ENCODE results near the gene OGFR. TPM values are rescaled to one million over a fixed set of nuclear protein-coding genes. Genes with fewer than 3 reads are reported as not detected.

Gene OGFR
- total RNA-seq, 1 experiment from 2014 or later: 65.2 TPM

DNA sequence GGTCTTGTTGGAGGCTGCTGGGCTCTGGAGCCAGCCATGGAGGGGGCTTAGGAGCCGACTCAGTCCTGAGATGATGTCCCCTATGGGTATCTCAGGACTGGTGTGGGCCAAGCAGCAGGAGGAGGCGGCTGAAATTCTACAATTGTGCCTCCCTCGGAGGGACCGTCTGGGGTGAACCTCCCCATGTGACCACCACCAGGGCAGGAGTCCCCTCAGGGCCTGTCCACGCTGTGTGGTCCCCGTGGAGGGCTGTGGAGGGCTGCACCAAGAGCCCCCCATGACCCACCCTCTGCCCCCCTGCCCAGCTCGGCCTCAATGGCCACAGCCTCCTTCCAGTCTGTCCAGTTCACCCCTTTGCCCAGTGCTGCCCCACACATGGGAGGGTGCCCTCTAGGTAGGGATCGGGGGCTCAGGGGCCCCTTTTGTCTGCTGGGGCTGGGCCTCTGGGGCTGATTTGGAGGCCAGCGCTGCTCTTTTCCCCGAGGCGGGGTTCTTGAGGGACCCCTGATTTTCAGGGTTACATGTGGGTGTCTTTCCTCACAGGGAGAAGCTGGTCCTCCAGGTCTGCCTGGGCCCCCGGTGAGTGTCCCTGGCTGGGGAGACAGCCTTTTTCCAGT, 13.4 kb downstream of the OGFR start:
- DNase-seq (ENCODE audit: low read depth, low spot score): no peak
- in situ Hi-C loops (cut with HindIII; ENCODE audit: low pct_unique_long_range_greater_than_20kb, low sequenced_read_pairs): no loop called here

DNA sequence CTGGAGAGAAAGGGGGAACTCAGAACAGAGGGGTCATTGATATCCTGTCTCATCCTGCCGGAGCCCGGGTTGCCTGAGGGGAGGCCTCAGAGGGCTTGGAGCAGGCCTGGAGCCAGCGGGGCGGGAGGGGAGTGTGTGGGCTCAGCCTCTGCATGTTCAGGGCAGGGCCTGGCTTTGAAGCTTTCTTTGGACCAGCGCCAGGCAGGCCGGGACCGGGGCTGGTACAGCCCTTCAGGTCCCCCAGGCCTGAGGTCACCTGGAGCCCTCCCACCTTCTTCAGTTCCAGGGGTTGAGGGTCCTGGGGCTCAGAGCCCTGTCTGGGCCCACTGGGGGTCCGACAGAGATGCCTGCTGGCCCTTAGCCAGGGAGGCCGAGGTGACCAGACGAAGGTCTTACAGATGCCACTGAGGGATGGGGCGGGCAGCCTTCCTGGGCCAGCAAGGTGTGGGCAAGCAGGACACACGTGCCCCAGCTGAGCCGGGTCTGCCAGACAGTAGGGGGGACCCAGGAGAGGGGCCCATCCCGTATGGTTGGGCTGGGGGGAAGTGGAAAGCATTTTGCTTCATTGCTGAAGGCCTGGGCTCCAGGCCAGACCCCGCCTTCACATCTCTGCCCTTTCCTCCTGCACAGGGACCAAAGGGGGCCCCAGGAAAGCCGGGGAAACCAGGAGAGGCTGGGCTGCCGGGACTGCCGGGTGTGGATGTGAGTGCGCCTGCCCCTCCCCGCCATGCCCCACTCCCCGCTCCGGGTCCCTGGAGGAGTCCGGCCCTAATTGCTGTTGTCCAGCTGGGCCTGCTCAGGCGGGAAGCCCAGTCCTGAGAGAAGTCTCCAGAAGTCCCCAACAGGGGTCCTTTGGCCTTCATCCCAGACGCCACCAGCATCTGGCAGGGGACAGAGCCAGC, 14.2 kb downstream of the OGFR start:
- peak; percentile 75 for DNase-seq (ENCODE audit: low read depth, low spot score)
- in situ Hi-C loops (cut with HindIII; ENCODE audit: low pct_unique_long_range_greater_than_20kb, low sequenced_read_pairs): no loop called here

DNA sequence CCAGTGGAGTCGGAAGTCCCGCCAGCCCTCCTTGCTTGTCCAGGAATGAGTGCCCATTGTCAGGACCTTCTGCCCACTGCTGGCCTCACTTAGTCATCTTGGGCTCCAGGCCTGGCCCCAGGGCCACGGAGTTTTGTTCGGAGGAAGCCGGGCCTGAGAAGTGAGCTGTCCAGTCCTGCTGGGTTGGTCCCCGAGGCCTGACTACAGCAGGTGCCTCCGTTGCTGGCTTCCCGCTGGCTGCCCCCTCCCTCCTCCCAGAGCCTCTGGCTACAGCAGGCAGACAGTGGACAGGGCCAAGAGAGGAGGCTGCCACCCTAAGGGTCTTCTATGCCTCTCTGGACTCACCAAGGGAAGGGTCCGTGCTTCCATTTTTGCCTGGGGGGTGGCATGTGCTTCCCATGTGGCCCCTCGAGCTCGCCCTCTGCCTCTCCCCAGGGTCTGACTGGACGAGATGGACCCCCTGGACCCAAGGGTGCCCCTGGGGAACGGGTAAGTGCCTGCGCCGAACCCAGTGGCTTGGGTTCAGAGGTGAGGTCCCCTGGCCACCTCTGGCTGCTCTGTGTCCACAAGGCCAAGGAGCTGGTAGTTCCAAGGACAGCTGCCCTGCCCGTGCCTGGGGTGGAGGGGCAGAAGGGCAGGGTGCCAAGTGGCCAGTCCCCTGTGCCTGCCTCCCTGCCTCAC, 15.0 kb downstream of the OGFR start:
- DNase-seq (ENCODE audit: low read depth, low spot score): no peak
- in situ Hi-C loops (cut with HindIII; ENCODE audit: low pct_unique_long_range_greater_than_20kb, low sequenced_read_pairs): no loop called here

DNA sequence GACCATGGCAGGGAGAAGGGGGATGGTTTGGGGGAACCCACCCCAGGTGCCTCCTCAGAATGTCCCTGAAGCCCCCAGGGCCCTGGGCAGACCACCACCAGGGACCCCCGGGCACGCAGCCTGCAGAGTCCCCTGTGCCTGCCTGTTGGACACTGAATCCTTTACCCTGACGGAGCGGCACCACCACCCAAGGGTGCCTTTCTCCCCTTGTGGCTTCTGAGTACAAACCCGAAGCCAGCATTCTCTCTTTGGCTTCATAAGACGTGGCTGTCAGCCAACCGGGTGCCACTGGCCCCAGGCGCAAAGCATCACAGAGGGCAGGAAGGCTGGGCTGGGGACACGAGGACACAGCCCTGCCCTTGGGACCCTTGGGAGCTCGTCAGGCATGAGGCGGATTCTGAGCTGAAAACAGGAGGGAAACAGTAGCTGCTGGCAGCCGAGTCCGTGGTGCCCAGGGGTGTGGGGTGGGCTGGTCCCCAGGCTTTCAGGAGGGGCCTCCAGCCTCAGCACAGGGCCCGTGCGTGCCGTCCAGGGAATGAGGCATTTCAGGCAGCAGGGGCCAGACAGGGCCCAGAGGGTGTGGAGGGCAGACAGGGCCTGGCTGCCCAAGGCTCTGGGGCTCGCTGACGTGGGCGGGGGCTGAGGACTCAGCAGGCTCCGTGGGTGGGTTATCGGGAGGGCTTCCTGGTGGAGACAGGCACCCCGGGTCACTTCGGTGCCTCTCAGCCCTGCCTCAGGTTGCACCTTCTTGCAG, 15.8 kb downstream of the OGFR start:
- in situ Hi-C loops (cut with HindIII; ENCODE audit: low pct_unique_long_range_greater_than_20kb, low sequenced_read_pairs): no loop called here
- DNase-seq (ENCODE audit: low read depth, low spot score): no peak

DNA sequence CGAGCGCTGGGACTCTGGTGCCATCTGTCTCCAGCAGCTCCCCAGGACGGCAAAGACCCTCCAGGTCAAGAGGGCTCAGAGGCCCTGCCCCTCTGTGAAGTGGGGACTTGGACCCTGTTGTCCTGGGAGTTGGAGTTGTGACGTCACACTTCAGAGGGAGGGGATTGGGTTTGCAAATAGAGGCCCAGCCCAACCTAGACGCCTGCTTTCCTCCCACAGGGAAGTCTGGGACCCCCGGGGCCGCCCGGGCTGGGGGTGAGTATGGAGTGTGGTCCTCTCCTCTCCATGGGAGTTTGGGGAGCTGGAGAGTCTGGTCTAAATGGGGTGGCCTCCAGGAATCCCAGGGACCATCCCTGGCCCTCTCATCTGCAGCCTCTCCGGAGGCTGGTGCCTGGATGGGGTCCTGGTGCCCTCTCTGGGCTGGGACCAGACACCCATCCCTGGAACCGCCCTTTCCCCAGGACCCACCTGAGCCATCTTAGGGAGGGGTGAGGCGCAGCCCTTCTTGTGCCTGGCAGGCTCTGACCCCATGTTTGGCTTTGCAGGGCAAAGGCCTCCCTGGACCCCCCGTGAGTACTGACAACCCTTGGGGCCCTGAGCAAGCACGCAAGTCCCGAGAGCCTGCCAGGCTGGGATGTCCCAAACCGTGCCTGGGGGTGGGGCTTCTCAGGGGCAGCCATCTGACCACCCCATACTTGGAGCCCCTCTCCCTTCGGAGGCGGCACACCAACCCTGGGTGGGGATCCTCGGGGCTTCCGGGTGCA, 16.5 kb downstream of the OGFR start:
- DNase-seq (ENCODE audit: low read depth, low spot score): no peak
- in situ Hi-C loops (cut with HindIII; ENCODE audit: low pct_unique_long_range_greater_than_20kb, low sequenced_read_pairs): no loop called here

DNA sequence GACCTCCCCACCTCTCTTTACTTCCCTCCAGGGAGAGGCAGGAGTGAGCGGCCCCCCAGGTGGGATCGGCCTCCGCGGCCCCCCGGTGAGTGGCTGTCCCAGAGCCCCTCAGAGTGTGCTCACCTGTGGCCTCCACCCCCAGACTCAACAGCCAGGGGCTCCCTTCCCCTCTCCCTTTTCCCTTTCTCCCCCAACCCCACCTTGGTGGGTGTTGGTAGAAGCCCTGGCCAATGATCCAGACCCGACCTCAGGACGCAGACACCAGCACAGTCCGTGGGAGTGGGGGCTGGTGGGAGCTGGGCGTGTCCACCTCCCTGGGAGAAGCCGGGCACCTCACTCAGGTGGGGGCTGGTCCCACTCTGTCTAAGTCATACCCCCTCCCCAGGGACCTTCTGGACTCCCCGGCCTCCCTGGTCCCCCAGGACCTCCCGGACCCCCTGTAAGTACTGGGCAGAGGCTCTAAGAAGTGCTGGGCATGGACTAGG, 17.1 kb downstream of the OGFR start:
- in situ Hi-C loops (cut with HindIII; ENCODE audit: low pct_unique_long_range_greater_than_20kb, low sequenced_read_pairs): no loop called here

DNA sequence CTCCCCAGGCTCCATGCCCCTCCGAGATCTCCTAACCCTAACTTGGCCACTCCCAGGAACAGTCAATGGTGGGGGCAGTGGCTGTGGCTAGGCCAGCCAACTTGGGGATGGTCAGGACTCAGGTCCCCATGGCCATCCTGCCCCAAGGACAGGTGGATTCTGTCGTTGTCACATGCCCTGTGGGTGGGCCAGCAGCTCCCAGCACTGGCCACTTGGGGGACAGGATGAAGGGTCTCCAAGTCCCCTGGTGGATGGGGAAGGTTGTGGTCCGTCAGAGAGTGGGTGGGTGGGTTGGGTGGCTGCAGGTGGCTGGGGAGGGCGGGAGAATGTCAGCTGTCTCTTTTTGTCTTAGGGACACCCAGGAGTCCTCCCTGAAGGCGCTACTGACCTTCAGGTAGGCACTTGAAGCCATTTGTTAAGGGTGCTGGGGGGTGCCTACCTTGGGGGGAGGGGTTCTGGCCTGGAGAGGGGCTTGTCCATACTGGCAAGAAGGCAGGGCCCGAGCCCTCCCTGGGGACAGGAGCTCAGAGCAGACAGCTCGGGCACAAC, 17.7 kb downstream of the OGFR start:
- in situ Hi-C loops (cut with HindIII; ENCODE audit: low pct_unique_long_range_greater_than_20kb, low sequenced_read_pairs): no loop called here
- DNase-seq (ENCODE audit: low read depth, low spot score): no peak

More for the DNA sequence above, 17.1 kb downstream of the OGFR start:
- no peak for DNase-seq (ENCODE audit: low read depth, low spot score)

DNA sequence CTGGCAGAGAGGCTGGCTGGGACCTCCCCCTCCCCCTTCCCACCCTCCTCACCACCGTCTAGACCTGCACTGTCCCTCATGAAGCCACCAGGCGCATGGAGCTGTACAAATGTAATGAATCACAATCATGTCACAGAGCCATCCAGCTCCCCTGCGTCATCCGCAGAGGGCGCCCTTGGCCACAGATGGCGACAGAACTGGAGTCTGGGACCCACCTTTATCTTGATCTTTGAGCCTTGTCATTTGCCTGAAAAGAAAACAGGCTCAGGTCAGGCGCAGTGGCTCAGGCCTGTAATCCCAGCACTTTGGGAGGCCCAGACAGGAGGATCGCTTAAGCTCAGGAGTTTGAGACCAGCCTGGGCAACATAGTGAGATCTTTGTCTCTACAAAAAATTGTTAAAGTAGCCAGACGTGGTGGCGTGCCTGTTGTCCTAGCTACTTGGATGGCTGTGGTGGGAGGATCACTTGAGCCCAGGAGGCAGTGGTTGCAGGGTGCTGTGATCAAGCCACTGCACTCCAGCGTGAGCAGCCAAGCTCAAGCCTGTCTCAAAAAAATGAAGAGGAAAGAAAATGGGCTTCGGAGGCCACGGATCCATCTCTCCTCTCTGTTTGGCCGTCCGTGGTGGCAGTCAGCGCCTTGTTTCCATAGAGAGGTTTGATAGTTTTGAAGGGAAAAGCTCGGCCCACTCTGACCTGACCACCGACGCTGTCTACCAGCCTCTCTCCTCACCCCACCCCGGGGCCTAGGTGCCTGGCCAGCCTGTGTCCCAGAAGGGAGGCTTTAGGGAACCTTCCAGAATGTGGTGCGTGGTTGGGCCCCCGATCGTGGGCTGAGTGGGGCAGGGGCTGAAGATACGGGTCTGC, 18.4 kb downstream of the OGFR start:
- in situ Hi-C loops (cut with HindIII; ENCODE audit: low pct_unique_long_range_greater_than_20kb, low sequenced_read_pairs): no loop called here
- DNase-seq (ENCODE audit: low read depth, low spot score): peak; percentile 73

DNA sequence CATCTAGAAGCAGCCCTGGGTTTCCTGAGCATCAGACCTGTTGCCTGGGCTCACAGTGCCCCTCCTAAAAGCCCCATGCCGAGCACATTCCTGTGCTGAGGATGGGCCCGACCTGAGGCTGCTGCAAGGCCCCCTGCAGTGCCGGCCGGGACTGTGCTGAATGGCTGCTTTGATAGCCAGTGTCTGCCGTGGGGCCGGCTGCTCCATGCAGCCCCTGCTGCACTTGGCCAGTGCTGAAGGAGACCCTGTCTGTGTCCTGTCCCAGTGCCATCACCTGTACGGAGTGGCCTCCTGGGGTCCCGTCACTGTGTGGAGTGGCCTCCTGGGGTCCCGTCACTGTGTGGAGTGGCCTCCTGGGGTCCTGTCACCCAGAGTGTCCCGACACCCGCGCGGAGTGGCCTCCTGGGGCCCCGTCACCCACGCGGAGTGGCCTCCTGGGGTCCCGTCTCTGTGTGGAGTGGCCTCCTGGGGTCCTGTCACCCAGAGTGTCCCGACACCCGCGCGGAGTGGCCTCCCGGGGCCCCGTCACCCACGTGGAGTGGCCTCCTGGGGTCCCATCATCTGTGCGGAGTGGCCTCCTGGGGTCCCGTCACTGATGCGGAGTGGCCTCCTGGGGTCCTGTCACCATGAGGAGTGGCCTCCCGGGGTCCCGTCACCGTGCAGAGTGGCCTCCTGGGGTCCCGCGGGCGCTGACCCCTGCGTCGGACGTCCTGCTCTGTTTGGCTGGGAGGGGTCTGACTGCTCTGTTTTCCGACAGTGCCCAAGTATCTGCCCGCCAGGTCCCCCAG, 19.2 kb downstream of the OGFR start:
- peak; percentile 55 for DNase-seq (ENCODE audit: low read depth, low spot score)
- in situ Hi-C loops (cut with HindIII; ENCODE audit: low pct_unique_long_range_greater_than_20kb, low sequenced_read_pairs): no loop called here

DNA sequence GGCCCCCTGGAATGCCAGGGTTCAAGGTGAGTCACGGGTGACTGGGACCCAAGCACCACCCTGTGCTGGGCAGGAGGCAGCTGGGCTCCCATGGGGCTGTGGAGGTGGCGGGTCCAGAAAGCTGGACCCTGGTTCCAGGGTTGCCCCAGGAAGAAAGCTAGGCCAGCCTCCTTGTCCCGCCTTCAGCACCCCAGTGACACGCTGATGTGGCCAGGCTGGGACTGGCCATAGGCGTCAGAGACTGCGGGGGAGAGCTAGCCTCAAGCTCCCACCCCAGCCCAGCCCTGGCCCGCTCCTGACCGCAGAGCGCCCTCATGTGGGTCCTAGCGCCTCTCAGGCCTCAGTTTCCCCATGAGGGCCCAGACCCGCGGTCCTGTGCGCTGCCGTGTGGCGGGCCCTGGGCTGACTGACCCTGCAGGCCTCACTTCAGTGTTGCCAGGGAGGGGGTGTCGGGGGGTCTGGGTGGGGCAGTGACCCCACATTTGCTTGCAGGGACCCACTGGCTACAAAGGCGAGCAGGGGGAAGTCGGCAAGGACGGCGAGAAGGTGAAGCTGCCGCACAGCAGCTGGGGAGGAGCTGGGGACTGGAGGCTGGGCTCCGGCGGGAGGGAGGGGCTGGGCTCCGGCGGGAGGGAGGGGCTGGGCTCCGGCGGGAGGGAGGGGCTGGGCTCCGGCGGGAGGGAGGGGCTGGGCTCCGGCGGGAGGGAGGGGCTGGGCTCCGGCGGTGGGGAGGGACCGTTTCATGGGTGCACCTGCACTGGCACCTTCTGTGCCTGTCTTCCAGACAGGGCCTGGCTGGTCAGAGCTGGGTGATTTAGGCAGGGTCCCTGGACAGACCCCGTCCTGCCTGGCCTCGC, 20.1 kb downstream of the OGFR start:
- peak; percentile 51 for DNase-seq (ENCODE audit: low read depth, low spot score)
- in situ Hi-C loops (cut with HindIII; ENCODE audit: low pct_unique_long_range_greater_than_20kb, low sequenced_read_pairs): no loop called here

DNA sequence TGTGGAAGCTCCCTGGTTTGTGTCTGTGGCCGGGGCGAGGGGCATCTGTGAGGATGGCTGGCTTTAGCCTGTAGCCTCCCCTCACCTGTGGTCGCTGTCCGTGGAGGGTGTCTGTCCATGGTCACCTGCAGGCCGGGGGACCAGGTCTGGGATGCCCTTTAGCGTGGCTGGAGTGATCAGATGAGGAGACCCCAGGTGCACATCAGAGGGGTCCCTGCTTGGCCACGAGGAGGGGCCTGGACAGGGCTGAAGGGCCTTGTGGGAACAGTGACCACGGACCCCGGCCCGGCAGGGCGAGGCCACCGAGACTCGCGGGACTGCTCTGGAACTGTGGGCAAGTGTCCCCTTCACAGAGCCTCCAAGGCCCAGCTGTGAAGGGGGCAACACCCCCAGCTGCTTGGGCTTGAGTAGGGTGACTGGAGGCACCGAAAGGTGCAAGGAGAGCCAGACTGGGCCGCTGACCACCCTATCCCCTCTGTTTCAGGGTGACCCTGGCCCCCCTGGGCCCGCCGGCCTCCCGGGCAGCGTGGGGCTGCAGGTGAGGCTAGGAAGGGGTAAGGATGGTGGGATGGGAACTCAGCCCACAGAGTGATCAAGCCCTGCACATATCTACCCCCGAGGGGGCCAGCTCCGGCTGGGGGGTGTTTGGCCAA, 20.8 kb downstream of the OGFR start:
- in situ Hi-C loops (cut with HindIII; ENCODE audit: low pct_unique_long_range_greater_than_20kb, low sequenced_read_pairs): no loop called here
- DNase-seq (ENCODE audit: low read depth, low spot score): no peak

DNA sequence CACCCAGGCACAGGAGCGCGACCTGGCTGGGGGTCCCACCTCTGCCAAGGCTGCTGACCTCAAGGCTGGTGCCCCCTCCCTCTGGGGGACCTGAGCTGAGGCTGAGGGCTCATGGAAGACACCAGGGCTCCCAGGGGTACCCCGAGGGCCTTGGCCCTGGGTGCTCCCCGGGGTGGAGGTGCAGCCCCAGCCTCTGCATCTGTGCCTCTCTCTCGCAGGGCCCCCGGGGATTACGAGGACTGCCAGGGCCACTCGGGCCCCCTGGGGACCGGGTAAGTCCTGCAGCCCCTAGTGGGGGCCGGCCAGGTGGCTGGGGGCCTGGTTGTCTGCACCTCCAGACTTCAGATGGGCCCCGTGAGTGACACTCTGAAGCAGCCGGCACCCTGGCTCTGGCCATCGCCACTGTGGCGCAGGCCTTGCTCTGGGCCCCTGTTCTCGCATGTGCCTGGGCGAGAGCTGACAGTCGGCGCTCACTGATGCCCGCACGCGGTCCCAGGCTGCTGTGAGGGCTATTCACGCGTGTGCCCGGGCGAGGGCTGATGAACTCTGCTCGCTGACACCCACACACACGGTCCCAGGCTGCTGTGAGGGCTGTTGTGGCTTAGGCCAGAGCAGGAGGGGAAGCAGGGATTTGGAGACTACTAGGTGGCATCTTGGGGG, 21.5 kb downstream of the OGFR start:
- in situ Hi-C loops (cut with HindIII; ENCODE audit: low pct_unique_long_range_greater_than_20kb, low sequenced_read_pairs): no loop called here
- no peak for DNase-seq (ENCODE audit: low read depth, low spot score)

DNA sequence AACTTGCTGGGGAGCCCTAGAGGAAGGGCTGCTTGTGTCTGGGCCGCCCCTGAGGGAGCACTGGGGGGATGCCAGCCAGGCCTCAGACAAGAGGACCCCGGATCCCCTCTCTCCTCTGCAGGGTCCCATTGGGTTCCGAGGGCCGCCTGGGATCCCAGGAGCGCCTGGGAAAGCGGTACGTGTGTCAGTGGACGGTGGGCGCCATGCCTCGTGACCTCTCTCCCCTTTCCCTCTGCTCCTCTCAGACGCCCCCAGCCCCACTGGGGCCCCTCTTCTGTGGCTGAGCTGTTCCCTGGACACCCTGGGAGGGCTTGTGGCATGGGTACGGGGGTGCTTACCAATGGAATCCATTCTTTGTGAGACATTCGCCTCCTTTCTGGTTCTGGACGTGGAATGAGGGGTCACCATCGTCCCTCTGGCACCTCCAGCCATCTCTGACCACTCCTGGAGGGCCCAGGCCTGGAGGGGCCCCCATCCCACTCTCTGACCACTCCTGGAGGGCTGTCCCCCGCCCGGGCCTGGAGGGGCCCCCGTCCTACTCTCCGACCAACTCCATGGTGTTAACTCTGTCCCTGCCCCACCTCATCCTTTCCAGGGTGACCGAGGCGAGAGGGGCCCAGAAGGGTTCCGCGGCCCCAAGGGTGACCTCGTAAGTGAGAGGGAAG, 22.1 kb downstream of the OGFR start:
- in situ Hi-C loops (cut with HindIII; ENCODE audit: low pct_unique_long_range_greater_than_20kb, low sequenced_read_pairs): no loop called here
- DNase-seq (ENCODE audit: low read depth, low spot score): no peak

Measured in SK-MEL-5 (cell line).